ENCODE results near the gene CAMKK1.
A peak's percentile ranks its signal among the peaks of the same experiment; 100 is the strongest.

The CAMKK1 gene

DNA sequence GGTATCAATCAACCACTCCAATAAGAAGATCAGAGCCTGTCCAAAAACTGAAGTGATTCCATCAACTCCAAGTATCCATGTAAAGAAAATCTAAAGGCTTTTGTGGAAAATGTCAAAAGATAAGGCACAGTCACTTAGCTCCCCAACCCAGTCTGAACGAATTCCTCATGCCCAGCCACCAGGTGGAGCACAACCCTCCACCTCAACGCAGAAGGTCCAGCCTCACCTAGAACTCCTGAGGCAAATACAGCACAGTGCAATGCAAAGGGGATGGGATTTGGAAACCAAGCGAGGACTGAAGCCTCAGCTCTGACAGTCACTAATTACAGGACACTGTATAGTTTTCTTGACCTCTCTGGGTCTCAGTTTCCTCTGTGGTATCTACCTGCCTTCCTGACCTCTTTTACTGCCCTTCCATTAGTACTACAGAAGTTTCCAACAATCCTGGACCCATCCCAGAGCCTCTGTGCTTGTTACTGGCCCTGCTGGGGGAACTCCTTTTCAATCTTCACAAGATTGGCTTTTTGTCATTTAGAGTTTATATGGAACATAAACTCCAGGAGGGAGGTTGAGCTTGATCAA lies 48.8 kb downstream of the CAMKK1 start:
- peak; percentile 17 to 19 for DNase-seq

GRCh38 chr17:3838206-3838605 lies 54.6 kb downstream of the CAMKK1 start:
- DNase-seq, result no peak

- no peak for DNase-seq
Measured at GRCh38 chr17:3836551-3836950, 56.3 kb downstream of the CAMKK1 start.

GRCh38 chr17:3835410-3836229 lies 57.2 kb downstream of the CAMKK1 start:
- DNase-seq, result no peak

- DNase-seq, result no peak
Measured at GRCh38 chr17:3834811-3835210, 58.0 kb downstream of the CAMKK1 start.

DNA sequence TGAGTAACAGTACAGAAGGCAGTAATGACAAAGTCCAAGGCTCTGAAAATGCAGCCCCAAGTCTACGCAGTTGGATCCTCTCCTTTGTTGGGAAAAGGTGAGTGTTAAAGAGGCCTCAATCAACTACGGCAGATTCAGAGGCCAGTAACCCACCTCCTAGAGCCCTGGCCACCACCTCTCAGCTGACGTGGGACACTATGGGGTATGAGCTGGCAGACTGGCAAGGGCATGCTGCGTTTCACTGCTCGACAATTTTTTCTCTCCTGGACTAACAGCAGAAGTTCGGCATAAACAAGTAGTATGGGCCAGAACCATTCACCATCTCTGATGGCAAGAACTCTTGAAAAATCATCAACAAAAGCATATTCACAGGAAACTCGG lies 64.0 kb downstream of the CAMKK1 start:
- no peak for DNase-seq

- no peak for DNase-seq
Measured at GRCh38 chr17:3828151-3828851, 64.6 kb downstream of the CAMKK1 start.

GRCh38 chr17:3827124-3827773 lies 65.6 kb downstream of the CAMKK1 start:
- peak; percentile 1 to 23 for DNase-seq

DNA sequence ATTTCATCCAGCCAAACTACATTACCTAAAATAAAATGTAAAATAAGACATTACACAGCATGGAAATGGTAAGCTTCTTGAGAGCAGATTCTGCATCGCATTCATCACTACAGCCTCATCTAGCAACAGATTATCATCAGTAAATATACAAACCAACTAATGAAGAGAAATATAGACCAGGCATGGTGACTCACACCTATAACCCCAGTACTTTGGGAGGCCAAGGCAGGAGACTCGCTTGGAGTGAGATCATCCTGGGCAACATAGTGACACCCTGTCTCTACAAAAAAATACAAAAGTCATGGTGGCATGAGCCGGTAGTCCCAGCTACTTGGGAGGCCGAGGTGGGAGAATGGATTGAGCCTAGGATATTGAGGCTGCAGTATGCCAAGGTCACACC lies 66.7 kb downstream of the CAMKK1 start:
- no peak for DNase-seq

GRCh38 chr17:3821101-3821500 lies 71.8 kb downstream of the CAMKK1 start:
- no peak for DNase-seq

DNA sequence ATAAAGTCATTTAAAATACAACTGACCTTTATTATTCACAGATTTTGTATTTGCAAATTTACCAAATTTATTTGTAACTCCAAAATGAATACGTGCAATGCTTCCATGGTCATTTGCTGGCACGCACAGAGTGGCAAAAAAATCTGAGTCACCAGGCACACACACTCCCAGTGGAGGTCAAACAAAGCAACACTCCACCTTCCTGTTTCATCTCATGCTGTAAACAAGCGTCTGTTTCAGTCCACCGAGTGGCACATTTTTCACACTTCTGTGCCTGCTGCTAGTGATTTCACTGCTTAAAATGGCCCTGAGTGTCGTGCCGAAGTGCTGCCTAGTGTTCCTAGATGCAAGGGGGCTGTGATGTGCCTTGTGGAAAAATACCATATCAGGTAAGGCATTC lies 74.1 kb downstream of the CAMKK1 start:
- no peak for DNase-seq

DNA sequence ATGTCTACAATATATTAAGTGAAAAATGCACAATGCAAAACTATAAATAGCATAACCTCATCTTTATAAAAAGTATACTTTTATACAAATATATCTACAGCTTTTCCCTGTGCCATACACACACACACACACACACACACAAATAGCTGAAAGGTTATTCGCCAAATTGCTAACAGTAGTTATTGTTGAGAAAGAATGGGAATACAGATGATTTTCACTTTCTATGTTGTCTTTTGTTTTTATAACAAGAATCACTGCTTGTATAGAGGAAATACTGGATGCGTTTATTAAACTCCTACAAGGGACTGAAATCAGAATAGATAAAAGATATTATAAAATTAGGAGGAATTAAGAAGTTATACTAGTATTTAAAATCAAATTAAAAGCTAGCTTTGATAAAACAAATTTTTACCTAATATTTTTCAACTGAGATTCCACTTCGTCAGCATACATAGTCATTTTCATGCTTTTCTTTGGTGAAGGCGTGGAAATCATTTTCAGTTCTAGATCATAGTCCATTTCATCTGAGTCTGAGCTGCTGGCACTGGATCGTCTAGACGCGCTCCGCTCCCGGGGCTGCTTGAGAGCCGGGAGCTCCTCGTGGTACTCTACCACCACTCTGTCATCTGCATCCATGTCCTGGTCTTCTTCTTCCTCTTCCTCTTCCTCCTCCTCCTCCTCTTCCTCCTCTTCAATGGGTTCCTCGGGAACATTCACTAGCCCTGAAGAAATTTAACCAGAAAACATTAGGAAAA lies 74.8 kb downstream of the CAMKK1 start:
- DNase-seq, result no peak

DNA sequence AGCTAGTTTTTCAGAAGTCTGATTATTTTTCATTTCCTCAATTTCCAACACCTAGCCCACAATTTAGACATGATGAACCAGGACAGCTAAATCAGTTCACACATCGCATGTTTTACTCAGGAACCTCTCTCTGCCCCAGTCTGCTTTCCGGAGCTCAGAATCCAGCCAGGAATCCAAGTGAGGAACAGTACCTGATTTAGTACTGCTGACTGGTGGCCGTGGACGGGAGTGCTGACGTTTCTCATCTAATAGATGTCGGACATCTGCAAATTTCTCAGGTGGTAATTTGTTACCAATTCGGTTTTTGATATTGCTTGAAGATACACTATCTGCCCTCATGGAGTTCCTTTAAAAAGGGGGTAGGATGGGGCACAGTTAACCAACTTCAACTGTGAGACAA lies 76.9 kb downstream of the CAMKK1 start:
- no peak for DNase-seq

DNA sequence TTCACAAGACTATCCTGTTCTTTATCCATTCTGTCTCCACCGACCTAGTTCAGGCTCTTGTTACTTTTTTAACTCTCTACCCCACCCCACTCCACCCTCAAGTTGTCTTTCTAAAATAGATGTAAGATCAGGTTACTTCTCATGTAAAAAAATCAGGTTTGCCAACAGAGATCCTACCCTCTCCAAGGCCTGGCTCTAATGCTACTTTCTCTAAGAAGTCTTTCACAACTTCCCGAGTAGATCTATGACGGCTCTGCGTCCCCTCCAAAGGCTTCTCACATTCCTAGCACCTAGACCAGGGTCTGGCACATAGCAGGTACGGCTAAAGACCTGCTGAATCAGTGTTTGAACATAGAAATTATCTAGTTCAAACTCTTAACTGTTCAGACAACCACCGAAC lies 77.7 kb downstream of the CAMKK1 start:
- DNase-seq, result no peak

DNA sequence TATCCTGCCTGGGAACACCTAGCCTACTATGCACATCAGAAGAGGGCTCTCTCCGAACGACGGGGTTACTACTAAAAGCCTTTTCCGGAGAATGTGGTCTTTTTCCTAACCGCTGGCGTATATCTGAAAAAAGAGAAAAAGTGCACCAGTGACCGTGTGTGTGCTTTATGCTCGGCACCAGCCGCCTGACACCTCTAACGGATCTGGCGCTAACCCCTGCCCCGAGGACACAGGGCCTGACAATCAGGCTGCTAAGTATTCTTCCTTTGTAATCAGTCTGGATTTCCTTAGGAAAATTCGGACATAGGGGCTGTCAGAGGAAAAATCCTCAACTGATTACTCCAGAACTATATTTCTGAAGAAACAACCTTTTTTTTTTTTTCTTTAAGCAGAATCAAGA lies 78.5 kb downstream of the CAMKK1 start:
- no peak for DNase-seq

DNA sequence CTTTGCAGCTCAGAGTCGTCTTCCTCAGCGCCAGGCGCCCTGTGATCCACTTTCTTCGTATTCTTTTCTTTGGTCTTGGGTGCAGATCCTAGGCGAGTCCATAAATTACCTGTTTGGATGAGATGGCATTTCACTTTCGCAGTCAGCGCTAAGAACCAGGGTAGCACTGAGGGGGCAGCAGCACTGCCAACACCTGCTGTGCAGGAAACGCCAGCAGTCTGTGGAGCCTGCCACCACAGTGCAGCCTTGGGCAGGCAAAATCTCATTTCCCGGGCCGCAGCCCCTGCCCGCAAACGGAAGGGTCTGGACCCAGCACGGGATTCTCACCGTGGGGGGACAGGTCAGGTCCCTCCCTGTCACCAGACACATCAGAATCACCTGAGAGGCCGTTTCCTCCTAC lies 79.7 kb downstream of the CAMKK1 start:
- no peak for DNase-seq

DNA sequence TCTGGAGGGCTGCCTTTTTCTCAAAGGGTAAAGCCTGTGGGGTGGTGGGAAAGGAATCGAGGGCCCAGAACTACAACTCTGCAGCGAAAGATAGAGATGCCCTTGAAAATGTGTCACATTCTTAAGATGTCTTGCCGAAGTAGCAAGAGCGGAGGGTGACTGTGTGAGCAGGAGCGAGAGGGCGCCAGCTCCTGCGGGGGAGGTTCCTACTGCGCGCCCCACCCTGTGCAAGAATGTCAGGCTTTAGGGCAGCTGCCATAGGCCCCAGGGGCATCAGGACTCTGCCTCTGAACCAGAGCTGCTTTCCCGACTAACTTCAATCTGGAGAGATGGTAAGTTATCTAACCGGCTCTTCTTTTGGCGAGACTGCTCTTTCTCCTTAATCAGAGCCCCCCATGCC lies 80.1 kb downstream of the CAMKK1 start:
- no peak for DNase-seq

DNA sequence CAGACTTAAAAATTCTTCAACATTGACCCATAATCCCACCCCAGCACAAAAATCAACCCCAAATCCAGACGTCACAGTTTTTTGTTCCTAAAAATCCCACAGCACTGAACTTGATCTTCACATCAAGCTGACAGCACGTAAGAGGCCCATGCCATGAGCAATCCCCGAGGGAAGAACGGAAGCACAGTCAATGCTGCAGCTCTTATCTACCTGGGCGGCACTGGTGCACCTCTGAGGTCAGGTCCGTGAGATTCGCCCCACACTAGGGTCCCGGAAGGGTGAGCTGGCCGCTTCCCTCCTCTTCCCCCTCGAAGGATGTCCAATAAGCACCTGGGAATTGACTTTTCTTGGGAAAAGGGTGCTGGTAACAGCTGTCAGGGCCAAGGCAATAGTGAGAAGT lies 80.6 kb downstream of the CAMKK1 start:
- DNase-seq, result no peak

Data from NCI-H2081 (cell line).